ENCODE measurements around the gene GABBR2. TPM values are rescaled to one million over a fixed set of nuclear protein-coding genes. Genes with fewer than 3 reads are reported as not detected.

GABBR2 gene
- total RNA-seq, 2 experiments from 2014 or later = not detected

GRCh38 chr9:98554752-98555151, 154.0 kb downstream of the GABBR2 start:
- H3K27ac Mint-ChIP-seq = no peak overlapping the region
- POLR2A ChIA-PET = no interaction called here
- H3K9me3 ChIP-seq (ENCODE audit: control insufficient read depth in 1 of 2, insufficient read depth in 1 of 2, low read length in 2 of 2) = no peaks in the 10 kb centered on the region
- ATAC-seq (ENCODE audit: poor library complexity) = no peak
- no peak overlapping the region for H3K27ac ChIP-seq (ENCODE audit: low read depth in 1 of 2, low read length in 2 of 2)
- intact Hi-C loops (cut with DNase I, micrococcal nuclease) = no loop called here
- TF ChIP-seq, protein P1, sequence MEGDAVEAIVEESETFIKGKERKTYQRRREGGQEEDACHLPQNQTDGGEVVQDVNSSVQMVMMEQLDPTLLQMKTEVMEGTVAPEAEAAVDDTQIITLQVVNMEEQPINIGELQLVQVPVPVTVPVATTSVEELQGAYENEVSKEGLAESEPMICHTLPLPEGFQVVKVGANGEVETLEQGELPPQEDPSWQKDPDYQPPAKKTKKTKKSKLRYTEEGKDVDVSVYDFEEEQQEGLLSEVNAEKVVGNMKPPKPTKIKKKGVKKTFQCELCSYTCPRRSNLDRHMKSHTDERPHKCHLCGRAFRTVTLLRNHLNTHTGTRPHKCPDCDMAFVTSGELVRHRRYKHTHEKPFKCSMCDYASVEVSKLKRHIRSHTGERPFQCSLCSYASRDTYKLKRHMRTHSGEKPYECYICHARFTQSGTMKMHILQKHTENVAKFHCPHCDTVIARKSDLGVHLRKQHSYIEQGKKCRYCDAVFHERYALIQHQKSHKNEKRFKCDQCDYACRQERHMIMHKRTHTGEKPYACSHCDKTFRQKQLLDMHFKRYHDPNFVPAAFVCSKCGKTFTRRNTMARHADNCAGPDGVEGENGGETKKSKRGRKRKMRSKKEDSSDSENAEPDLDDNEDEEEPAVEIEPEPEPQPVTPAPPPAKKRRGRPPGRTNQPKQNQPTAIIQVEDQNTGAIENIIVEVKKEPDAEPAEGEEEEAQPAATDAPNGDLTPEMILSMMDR (IDR thresholded peaks at IDR 0.05) = no peak
- no peak overlapping the region for H3K4me3 ChIP-seq (ENCODE audit: low read length)
- peaks cover 14% of the 10 kb centered on the region for H3K27me3 Mint-ChIP-seq
- CTCF ChIA-PET = no interaction called here
- no peak for DNase-seq
- H3K4me1 ChIP-seq (ENCODE audit: insufficient read depth, low read length) = no peaks in the 10 kb centered on the region
- H3K36me3 Mint-ChIP-seq (ENCODE audit: low read depth) = no peaks in the 10 kb centered on the region
- no peak overlapping the region for H3K4me3 Mint-ChIP-seq
- H3K9me3 Mint-ChIP-seq = no peaks in the 10 kb centered on the region
- H3K4me1 Mint-ChIP-seq (ENCODE audit: low read depth) = no peaks in the 10 kb centered on the region
- peaks cover 0 to 4% of the 10 kb centered on the region in 2 experiments for H3K27me3 ChIP-seq (ENCODE audit: control insufficient read depth in 1 of 2, insufficient read depth in 2 of 2, low read length in 2 of 2)
- H3K36me3 ChIP-seq (ENCODE audit: insufficient read depth, low read length) = no peaks in the 10 kb centered on the region

DNA sequence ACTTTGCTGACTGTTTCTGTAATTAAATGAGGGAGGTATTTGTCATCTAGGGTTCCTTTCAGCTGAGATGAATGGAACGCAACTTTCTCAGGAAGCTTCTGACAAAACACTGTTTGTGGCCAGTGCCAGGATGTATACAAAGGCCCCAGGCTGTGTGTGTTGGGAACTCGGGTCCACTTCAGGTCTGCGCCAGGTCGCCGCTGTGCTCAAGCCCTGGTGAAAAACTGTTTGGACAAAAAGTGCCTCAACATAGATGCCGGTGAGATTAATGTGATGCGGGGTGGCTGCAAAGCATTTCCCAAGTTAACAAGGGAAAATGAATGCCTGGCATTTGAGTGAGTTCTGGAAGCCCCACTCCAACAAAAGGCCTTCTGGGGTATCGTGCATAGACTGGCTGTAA, 156.4 kb downstream of the GABBR2 start:
- no peaks in the 10 kb centered on the region for H3K4me1 ChIP-seq (ENCODE audit: insufficient read depth, low read length)
- no peaks in the 10 kb centered on the region for H3K36me3 Mint-ChIP-seq (ENCODE audit: low read depth)
- H3K4me3 Mint-ChIP-seq = no peak overlapping the region
- H3K9me3 Mint-ChIP-seq = no peaks in the 10 kb centered on the region
- no peaks in the 10 kb centered on the region for H3K4me1 Mint-ChIP-seq (ENCODE audit: low read depth)
- H3K4me3 ChIP-seq (ENCODE audit: low read length) = no peak overlapping the region
- DNase-seq = no peak
- peaks cover 11% of the 10 kb centered on the region for H3K27me3 Mint-ChIP-seq
- no peak for ATAC-seq (ENCODE audit: poor library complexity)
- no peaks in the 10 kb centered on the region for H3K36me3 ChIP-seq (ENCODE audit: insufficient read depth, low read length)
- CTCF ChIA-PET = no interaction called here
- TF ChIP-seq, protein P1 (IDR thresholded peaks at IDR 0.05) = no peak
- no peak overlapping the region for H3K27ac ChIP-seq (ENCODE audit: low read depth in 1 of 2, low read length in 2 of 2)
- no peak overlapping the region for H3K27ac Mint-ChIP-seq
- intact Hi-C loops (cut with DNase I, micrococcal nuclease) = no loop called here
- POLR2A ChIA-PET = no interaction called here
- peaks cover 0 to 4% of the 10 kb centered on the region in 2 experiments for H3K27me3 ChIP-seq (ENCODE audit: control insufficient read depth in 1 of 2, insufficient read depth in 2 of 2, low read length in 2 of 2)
- no peaks in the 10 kb centered on the region for H3K9me3 ChIP-seq (ENCODE audit: control insufficient read depth in 1 of 2, insufficient read depth in 1 of 2, low read length in 2 of 2)

DNA sequence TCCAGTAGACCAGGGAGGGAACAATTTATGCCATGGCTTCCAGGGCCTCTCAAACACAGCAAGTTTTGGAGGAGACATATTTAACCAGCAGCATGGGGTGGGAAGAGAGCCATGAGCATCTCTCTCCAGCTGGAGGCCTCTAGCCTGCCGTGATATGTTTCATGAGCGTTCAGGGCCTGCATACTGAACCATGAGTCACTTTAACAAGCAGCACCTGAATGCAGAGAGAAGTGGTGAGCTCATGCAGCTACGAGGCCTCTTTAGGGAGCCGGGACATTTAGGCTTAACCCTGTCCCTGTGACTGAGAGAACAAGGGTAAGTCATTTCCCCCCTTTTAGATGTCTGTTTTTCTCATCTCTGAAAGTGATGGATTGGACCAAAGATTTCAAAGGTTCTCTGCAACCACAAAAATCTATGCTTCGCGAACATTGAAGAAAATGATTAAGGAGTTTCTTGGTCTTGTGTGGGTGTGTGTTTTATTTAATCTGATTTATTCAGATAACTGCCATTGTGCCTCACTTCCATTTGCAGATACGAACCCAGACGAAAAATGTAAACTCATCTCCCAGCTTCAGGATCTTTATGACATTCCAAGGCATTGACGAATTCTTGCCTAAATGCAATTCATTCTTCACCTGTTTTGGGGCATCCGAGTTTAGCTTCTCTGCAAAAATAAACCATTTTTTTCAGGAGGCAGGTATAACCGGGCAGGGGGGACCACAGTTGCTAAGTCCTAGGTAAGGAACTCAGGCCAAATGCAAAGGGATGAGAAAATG, 157.0 kb downstream of the GABBR2 start:
- Histone ChIP-seq H3K36me3 (ENCODE audit: insufficient read depth, low read length) (no peaks in the 10 kb centered on the region), H3K27ac (ENCODE audit: low read depth in 1 of 2, low read length in 2 of 2) (no peak overlapping the region), H3K4me1 (ENCODE audit: insufficient read depth, low read length) (no peaks in the 10 kb centered on the region), H3K4me3 (ENCODE audit: low read length) (no peak overlapping the region), H3K9me3 (ENCODE audit: control insufficient read depth in 1 of 2, insufficient read depth in 1 of 2, low read length in 2 of 2) (no peaks in the 10 kb centered on the region), H3K27me3 (ENCODE audit: control insufficient read depth in 1 of 2, insufficient read depth in 2 of 2, low read length in 2 of 2) (peaks cover 0 to 4% of the 10 kb centered on the region in 2 experiments)
- ChIA-PET POLR2A (no interaction called here), CTCF (no interaction called here)
- peaks cover 11% of the 10 kb centered on the region for H3K27me3 Mint-ChIP-seq
- H3K4me1 Mint-ChIP-seq (ENCODE audit: low read depth) = no peaks in the 10 kb centered on the region
- H3K9me3 Mint-ChIP-seq = no peaks in the 10 kb centered on the region
- no peaks in the 10 kb centered on the region for H3K36me3 Mint-ChIP-seq (ENCODE audit: low read depth)
- H3K4me3 Mint-ChIP-seq = no peak overlapping the region
- H3K27ac Mint-ChIP-seq = no peak overlapping the region
- intact Hi-C loops (cut with DNase I, micrococcal nuclease) = no loop called here
- ATAC-seq (ENCODE audit: poor library complexity) (no peak), DNase-seq (no peak)
- TF ChIP-seq, protein P1 (IDR thresholded peaks at IDR 0.05) = no peak

Data from CD4-positive, alpha-beta T cell (primary cell).